Measurements from ENCODE around the gene LRTM2. TPM values are rescaled to one million over a fixed set of nuclear protein-coding genes. Genes with fewer than 3 reads are reported as not detected.

LRTM2 gene
- total and polyA plus RNA-seq, 2 of the 4 experiments (the other 2 are of a cell fraction), result not detected

- 90% methylated on average over 11 of the region's 26 CpGs; no CpG with 5 or more reads in 1 of the 2 experiments for WGBS, 2 experiments (ENCODE audit: extremely low coverage in 2 of 2, insufficient read length in 1 of 2)
- Histone ChIP-seq H3K4me2 (ENCODE audit: low read depth, low read length) (no peak overlapping the region), H3K9me3 (ENCODE audit: control insufficient read depth, insufficient read depth, low read length) (no peaks in the 10 kb centered on the region), H3K18ac (ENCODE audit: low read depth, low read length) (no peak overlapping the region), H3K36me3 (ENCODE audit: control insufficient read depth, insufficient read depth, low read length) (no peaks in the 10 kb centered on the region), H3K27me3 (ENCODE audit: control insufficient read depth, insufficient read depth, low read length) (no peaks in the 10 kb centered on the region; the same call in 1 of the 2 replicates), H2BK20ac (ENCODE audit: low read depth, low read length) (no peak overlapping the region), H2AK5ac (ENCODE audit: low read depth, low read length) (no peak overlapping the region), H3K9me1 (ENCODE audit: insufficient read depth, low read length) (peaks cover 4% of the 10 kb centered on the region; the same call in 1 of the 2 replicates), H2BK120ac (ENCODE audit: low read depth, low read length) (no peak overlapping the region), H3K4me1 (ENCODE audit: control insufficient read depth, insufficient read depth, low read length) (peaks cover 4% of the 10 kb centered on the region; the same call in 1 of the 2 replicates), H4K5ac (ENCODE audit: low read depth, low read length) (no peak overlapping the region), H2BK5ac (ENCODE audit: low read depth, low read length, poor library complexity, severe bottlenecking) (no peak overlapping the region), H3K4ac (ENCODE audit: low read depth, low read length) (no peak overlapping the region), H3K23ac (ENCODE audit: low read depth, low read length) (no peak overlapping the region), H4K8ac (ENCODE audit: low read depth in 2 of 2, low read length in 2 of 2) (no peak overlapping the region), H3K14ac (replicated peaks; ENCODE audit: low read depth, low read length) (no peak overlapping the region), H3K56ac (ENCODE audit: extremely low read depth, insufficient read depth, low read length) (no peak overlapping the region), H2AFZ (replicated peaks; ENCODE audit: low read length, poor library complexity) (no peak overlapping the region), H3K9ac (ENCODE audit: low read depth, low read length) (no peak overlapping the region), H3K27ac (ENCODE audit: insufficient read depth, low read length) (no peak overlapping the region), H2BK15ac (ENCODE audit: low read depth, low read length) (no peak overlapping the region), H2AK9ac (replicated peaks; ENCODE audit: low read depth, low read length, poor library complexity) (no peak overlapping the region), H4K91ac (ENCODE audit: insufficient read depth, low read depth, low read length) (no peak overlapping the region), H3K4me3 (ENCODE audit: insufficient read depth, low read depth, low read length) (no peak overlapping the region), H3K79me1 (ENCODE audit: low read depth in 1 of 2, low read length in 2 of 2) (0 out of 4 replicates have a peak, but pooled peaks cover 0 to 3% of the 10 kb centered on the region in 2 experiments), H4K20me1 (ENCODE audit: insufficient read depth, low read length) (0 out of 2 replicates have a peak, but pooled peaks cover 6% of the 10 kb centered on the region)
- no TSS peak for BruUV-seq (replicated peaks)
- ChIA-PET POLR2A (ENCODE audit: unreplicated experiment) (no interaction called here), CTCF (interaction anchor here (1.6 kb wide), 1 partner anchor 140 kb away, joined by 5 read pairs; no protein-coding TSS in a partner anchor)
- ATAC-seq (ENCODE audit: low read depth), result no peak
- DNase-seq, result no peak
- in situ Hi-C loops (cut with MboI; ENCODE audit: low sequenced_read_pairs), result loop anchor here (5.0 kb wide), 1 partner anchor 144 kb away; no protein-coding TSS in a partner anchor
- intact Hi-C loops (cut with micrococcal nuclease), result loop anchor here (5.0 kb wide), 1 partner anchor 161 kb away; no protein-coding TSS in a partner anchor
- dilution Hi-C loops (cut with HindIII; ENCODE audit: low sequenced_read_pairs, unreplicated experiment), result no loop called here
- TF ChIP-seq POLR2A (IDR thresholded peaks at IDR 0.05; ENCODE audit: low read depth, low read length) (no peak), USF2 (IDR thresholded peaks at IDR 0.05; ENCODE audit: low read depth, low read length) (no peak), SMC3 (IDR thresholded peaks at IDR 0.05; ENCODE audit: low read depth, low read length) (no peak), CTCF (conservative IDR thresholded peaks at IDR 0.05; ENCODE audit: low read depth, low read length) (no peak), MXI1 (IDR thresholded peaks at IDR 0.05; ENCODE audit: borderline replicate concordance, low read depth, low read length) (no peak), MAFK (IDR thresholded peaks at IDR 0.05; ENCODE audit: low read depth, low read length) (no peak), MAZ (IDR thresholded peaks at IDR 0.05; ENCODE audit: borderline replicate concordance, low read depth, low read length) (no peak), RFX5 (IDR thresholded peaks at IDR 0.05; ENCODE audit: low read depth, low read length) (no peak), RAD21 (IDR thresholded peaks at IDR 0.05; ENCODE audit: low read length) (no peak), CHD1 (IDR thresholded peaks at IDR 0.05; ENCODE audit: low read depth, low read length) (no peak), BHLHE40 (IDR thresholded peaks at IDR 0.05; ENCODE audit: low read depth, low read length) (no peak), CEBPB (IDR thresholded peaks at IDR 0.05; ENCODE audit: low read depth, low read length) (no peak), NFE2L2 (IDR thresholded peaks at IDR 0.05; ENCODE audit: low read depth, low read length) (no peak), FOS (IDR thresholded peaks at IDR 0.05; ENCODE audit: low read depth, low read length) (no peak), ELK1 (IDR thresholded peaks at IDR 0.05; ENCODE audit: borderline replicate concordance, low read depth, low read length) (no peak)
These were observed 26.7 kb upstream of the LRTM2 start for GRCh38 chr12:1793426-1794210.

Measured in IMR-90 (cell line).